Naive thymus-derived CD8-positive, alpha-beta T cell (primary cell): Measurements from ENCODE around the gene SEMA4F. TPM values are rescaled to one million over a fixed set of nuclear protein-coding genes. Genes with fewer than 3 reads are reported as not detected.
"Not testable (repeated sequence)": the region's sequence is repeated elsewhere in the genome, so short reads cannot be mapped to it uniquely, and the experiment has no call there.

Experiments used
- ATAC-seq, 2 donors: fragments of 150-1000 bp; cut with Tn5 transposase in 1 of 2; sonication (Bioruptor Pico), chemical (Tn5 transposase) in 1 of 2; 1 replicate in 1 of 2; 2 replicates in 1 of 2; pipeline ENCODE4 v1.10.0; 2021; ENCODE audit warnings: mild to moderate bottlenecking in 2 of 2, moderate library complexity in 2 of 2
- POLR2A ChIA-PET: fragments of 350-600 bp; sonication (Branson Sonifier 250); formaldehyde crosslinking; loops from one replicate; lab custom pipeline; 2021; ENCODE audit warnings: antibody characterized with exemption; lab: Charles Lee
- DNase-seq, 10 donors: peaks; one replicate each; pipeline versions ENCODE4 v3.0.0 to v3.0.0-alpha.2; 2020 to 2022
- H3K27ac Mint-ChIP-seq, 10 donors: one replicate each; pipeline ENCODE4 v1.8.0; 2020 to 2022; ENCODE audit warnings: mild to moderate bottlenecking in 10 of 10, mixed read lengths in 10 of 10, moderate library complexity in 4 of 10, inconsistent platforms in 1 of 10
- H3K27me3 Mint-ChIP-seq, 5 donors: one replicate each; pipeline ENCODE4 v1.8.0; 2021 to 2022; ENCODE audit warnings: mixed read lengths in 5 of 5
- H3K36me3 Mint-ChIP-seq, 3 donors: one replicate each; pipeline ENCODE4 v1.8.0; 2020 to 2022; ENCODE audit warnings: mixed read lengths in 3 of 3, mild to moderate bottlenecking in 2 of 3, inconsistent platforms in 1 of 3
- H3K4me1 Mint-ChIP-seq, 4 donors: one replicate each; pipeline ENCODE4 v1.8.0; 2021 to 2022; ENCODE audit warnings: mixed read lengths in 4 of 4
- H3K4me3 Mint-ChIP-seq, 10 donors: one replicate each; pipeline ENCODE4 v1.8.0; 2020 to 2022; ENCODE audit warnings: mild to moderate bottlenecking in 10 of 10, mixed read lengths in 10 of 10, moderate library complexity in 6 of 10, inconsistent platforms in 1 of 10
- H3K9me3 Mint-ChIP-seq, 9 donors: one replicate each; pipeline ENCODE4 v1.8.0; 2020 to 2022; ENCODE audit warnings: mixed read lengths in 9 of 9, mild to moderate bottlenecking in 3 of 9, inconsistent platforms in 1 of 9, moderate library complexity in 1 of 9
- polyA plus RNA-seq, 3 donors: library from polyadenylated mRNA; unstranded; fragments of 300-500 nt; fragmentation: Illumina TruSeq; gene quantifications; one replicate each; pipeline ENCODE4 v1.2.3, GENCODE V29; 2021
- total RNA-seq, 8 experiments: library from RNA in 2 of 8; stranded (reverse) in 2 of 8; gene quantifications; one replicate each; pipeline ENCODE4 v1.2.3 and lab custom pipeline; 2021 to 2026

SEMA4F gene
- total RNA-seq, result 10 to 100 TPM; 16.5 to 18.9 TPM
- 1 to 10 TPM; 5.6 to 8.3 (median 7.5) TPM for polyA plus RNA-seq
- 10.1 to 26.8 (median 21.6) reads per million in 6 experiments for total RNA-seq (lab: John Stamatoyannopoulos, UW)

GRCh38 chr2:74653985-74654882, at the start of gene SEMA4F:
TSS of gene SEMA4F (plus strand) at chr2:74654247. CDS start at chr2:74654377, 130 bp downstream.
- ATAC-seq, result peak; percentile 97 to 99
- peaks cover 13 to 25% (median 16%) of the 10 kb centered on the region in 4 donors for H3K4me1 Mint-ChIP-seq
- peaks cover 10 to 17% (median 11%) of the 10 kb centered on the region in 5 donors for H3K27me3 Mint-ChIP-seq
- H3K27ac Mint-ChIP-seq, result peak within 1 kb of the TSS; percentile 60 to 96 (median 90)
- POLR2A ChIA-PET, result interaction anchor here (0.6 to 1.5 kb wide), 5 partner anchors 8 to 199 kb away, joined by 3 to 4 read pairs (median 3); partner anchors contain the start of gene INO80B
- H3K4me3 Mint-ChIP-seq, result peak within 1 kb of the TSS; percentile 73 to 98 (median 93)
- peaks cover 0 to 14% (median 7%) of the 10 kb centered on the region in 3 donors for H3K36me3 Mint-ChIP-seq
- H3K9me3 Mint-ChIP-seq, result no peaks in the 10 kb centered on the region
- peak; percentile 86 to 97 (median 92) for DNase-seq

GRCh38 chr2:74606927-74607326, 47.1 kb upstream of the SEMA4F start:
- DNase-seq (no peak), ATAC-seq (no peak)
- peaks cover 0 to 5% (median 0%) of the 10 kb centered on the region in 9 donors for H3K9me3 Mint-ChIP-seq
- no peak overlapping the region for H3K27ac Mint-ChIP-seq
- peaks cover 21 to 47% (median 27%) of the 10 kb centered on the region in 5 donors for H3K27me3 Mint-ChIP-seq
- no peaks in the 10 kb centered on the region for H3K36me3 Mint-ChIP-seq
- POLR2A ChIA-PET, result no interaction called here
- peaks cover 0 to 2% (median 0%) of the 10 kb centered on the region in 4 donors for H3K4me1 Mint-ChIP-seq
- no peak overlapping the region for H3K4me3 Mint-ChIP-seq

GRCh38 chr2:74617122-74617521, 36.9 kb upstream of the SEMA4F start:
- no peak overlapping the region for H3K4me3 Mint-ChIP-seq
- POLR2A ChIA-PET, result no interaction called here
- H3K36me3 Mint-ChIP-seq, result peaks cover 0 to 2% (median 0%) of the 10 kb centered on the region in 3 donors
- no peak for ATAC-seq
- peaks cover 27 to 39% (median 33%) of the 10 kb centered on the region in 5 donors for H3K27me3 Mint-ChIP-seq
- H3K9me3 Mint-ChIP-seq, result no peaks in the 10 kb centered on the region
- H3K4me1 Mint-ChIP-seq, result peaks cover 0 to 14% (median 0%) of the 10 kb centered on the region in 4 donors
- no peak overlapping the region for H3K27ac Mint-ChIP-seq
- DNase-seq, result no peak

GRCh38 chr2:74618410-74619083, 35.5 kb upstream of the SEMA4F start:
- peaks cover 0 to 14% (median 0%) of the 10 kb centered on the region in 4 donors for H3K4me1 Mint-ChIP-seq
- no peaks in the 10 kb centered on the region for H3K36me3 Mint-ChIP-seq
- no peak overlapping the region for H3K27ac Mint-ChIP-seq
- DNase-seq (no peak), ATAC-seq (no peak)
- H3K4me3 Mint-ChIP-seq, result no peak overlapping the region
- POLR2A ChIA-PET, result no interaction called here
- H3K27me3 Mint-ChIP-seq, result peaks cover 16 to 25% (median 22%) of the 10 kb centered on the region in 5 donors
- no peaks in the 10 kb centered on the region for H3K9me3 Mint-ChIP-seq

- no peak for DNase-seq
- Mint-ChIP-seq H3K27me3 (peaks cover 5 to 13% (median 12%) of the 10 kb centered on the region in 5 donors), H3K4me1 (peaks cover 0 to 14% (median 0%) of the 10 kb centered on the region in 4 donors), H3K36me3 (no peaks in the 10 kb centered on the region), H3K4me3 (no peak overlapping the region), H3K27ac (no peak overlapping the region), H3K9me3 (no peaks in the 10 kb centered on the region)
- no peak for ATAC-seq
- POLR2A ChIA-PET, result no interaction called here
These were observed 34.3 kb upstream of the SEMA4F start for GRCh38 chr2:74619651-74620297.

- no peaks in the 10 kb centered on the region for H3K36me3 Mint-ChIP-seq
- H3K9me3 Mint-ChIP-seq, result no peaks in the 10 kb centered on the region
- H3K4me1 Mint-ChIP-seq, result peaks cover 0 to 14% (median 0%) of the 10 kb centered on the region in 4 donors
- H3K27me3 Mint-ChIP-seq, result peaks cover 0 to 11% (median 6%) of the 10 kb centered on the region in 5 donors
- no peak overlapping the region for H3K27ac Mint-ChIP-seq
- no peak for ATAC-seq
- no peak for DNase-seq
- H3K4me3 Mint-ChIP-seq, result no peak overlapping the region
- POLR2A ChIA-PET, result no interaction called here
These were observed 33.4 kb upstream of the SEMA4F start for GRCh38 chr2:74620671-74621070.

GRCh38 chr2:74625658-74626425, 28.2 kb upstream of the SEMA4F start:
- H3K27me3 Mint-ChIP-seq, result peaks cover 0 to 1% (median 0%) of the 10 kb centered on the region in 5 donors
- POLR2A ChIA-PET, result interaction anchor here (0.6 kb wide), 1 partner anchor 28 kb away, joined by 3 read pairs; the partner anchor contains the start of gene SEMA4F
- DNase-seq, result no peak
- no peaks in the 10 kb centered on the region for H3K4me1 Mint-ChIP-seq
- H3K4me3 Mint-ChIP-seq, result no peak overlapping the region
- H3K9me3 Mint-ChIP-seq, result no peaks in the 10 kb centered on the region
- no peak for ATAC-seq
- no peaks in the 10 kb centered on the region for H3K36me3 Mint-ChIP-seq
- no peak overlapping the region for H3K27ac Mint-ChIP-seq

GRCh38 chr2:74628538-74629105, 25.4 kb upstream of the SEMA4F start:
- no peaks in the 10 kb centered on the region for H3K36me3 Mint-ChIP-seq
- H3K27me3 Mint-ChIP-seq, result peaks cover 0 to 1% (median 0%) of the 10 kb centered on the region in 5 donors
- ATAC-seq, result no peak
- H3K9me3 Mint-ChIP-seq, result no peaks in the 10 kb centered on the region
- DNase-seq, result no peak
- no peak overlapping the region for H3K4me3 Mint-ChIP-seq
- POLR2A ChIA-PET, result no interaction called here
- no peaks in the 10 kb centered on the region for H3K4me1 Mint-ChIP-seq
- no peak overlapping the region for H3K27ac Mint-ChIP-seq

GRCh38 chr2:74630454-74630853, 23.6 kb upstream of the SEMA4F start:
- H3K36me3 Mint-ChIP-seq, H3K4me3 Mint-ChIP-seq, H3K27ac Mint-ChIP-seq, ATAC-seq, H3K9me3 Mint-ChIP-seq, H3K4me1 Mint-ChIP-seq, H3K27me3 Mint-ChIP-seq, POLR2A ChIA-PET, DNase-seq: not testable (repeated sequence)

GRCh38 chr2:74632209-74632938, 21.7 kb upstream of the SEMA4F start:
- H3K27me3 Mint-ChIP-seq, result peaks cover 0 to 8% (median 0%) of the 10 kb centered on the region in 5 donors
- H3K4me1 Mint-ChIP-seq, result no peaks in the 10 kb centered on the region
- ATAC-seq (no peak), DNase-seq (no peak)
- H3K27ac Mint-ChIP-seq, result no peak overlapping the region
- H3K4me3 Mint-ChIP-seq, result no peak overlapping the region
- H3K9me3 Mint-ChIP-seq, result no peaks in the 10 kb centered on the region
- POLR2A ChIA-PET, result no interaction called here
- no peaks in the 10 kb centered on the region for H3K36me3 Mint-ChIP-seq

- Mint-ChIP-seq H3K27ac (no peak overlapping the region), H3K36me3 (no peaks in the 10 kb centered on the region), H3K4me1 (no peaks in the 10 kb centered on the region), H3K9me3 (no peaks in the 10 kb centered on the region), H3K27me3 (peaks cover 0 to 8% (median 0%) of the 10 kb centered on the region in 5 donors), H3K4me3 (no peak overlapping the region)
- POLR2A ChIA-PET, result no interaction called here
- ATAC-seq, result no peak
- DNase-seq, result no peak
These were observed 21.1 kb upstream of the SEMA4F start for GRCh38 chr2:74632939-74633312.
